Lung (tissue), 12 donors: Measurements from ENCODE around the gene MPV17L2. TPM values are rescaled to one million over a fixed set of nuclear protein-coding genes. Genes with fewer than 3 reads are reported as not detected.

Source experiments
- ATAC-seq: fragments of 200-7000 bp; cut with Tn5 transposase; one replicate; pipeline ENCODE4 v1.9.1; 2020; ENCODE audit warnings: moderate number of reproducible peaks; ENCODE audit not compliant: insufficient read depth, low FRiP score
- DNase-seq, 3 donors: peaks; one replicate each; pipeline ENCODE4 v3.0.0-alpha.2; 2013 to 2017
- H3K27ac ChIP-seq, 2 donors: one replicate each; pipeline ENCODE4 v1.5.1; 2013; ENCODE audit warnings: mild to moderate bottlenecking in 2 of 2, moderate library complexity in 2 of 2, control low read depth in 1 of 2, inconsistent platforms in 1 of 2, low read depth in 1 of 2, low read length in 1 of 2
- H3K27me3 ChIP-seq, 3 donors: one replicate each; pipeline ENCODE4 v1.5.1; 2013; ENCODE audit warnings: low read length in 2 of 3; ENCODE audit not compliant: control insufficient read depth in 3 of 3, insufficient read depth in 3 of 3
- H3K36me3 ChIP-seq, 4 donors: one replicate each; pipeline ENCODE4 v1.5.1; 2013; ENCODE audit warnings: low read length in 4 of 4, mild to moderate bottlenecking in 1 of 4, moderate library complexity in 1 of 4; ENCODE audit not compliant: control insufficient read depth in 4 of 4, insufficient read depth in 4 of 4
- H3K4me1 ChIP-seq, 5 donors: one replicate each; pipeline ENCODE4 v1.5.1; 2013; ENCODE audit warnings: low read length in 5 of 5, mild to moderate bottlenecking in 2 of 5, moderate library complexity in 1 of 5; ENCODE audit not compliant: control insufficient read depth in 5 of 5, insufficient read depth in 5 of 5
- H3K4me3 ChIP-seq: one replicate; pipeline ENCODE4 v1.5.1; 2013; ENCODE audit warnings: mild to moderate bottlenecking, control low read depth, moderate library complexity
- H3K9ac ChIP-seq, 2 donors: one replicate each; pipeline ENCODE4 v1.5.1; 2013; ENCODE audit warnings: low read length in 2 of 2, control low read depth in 1 of 2; ENCODE audit not compliant: insufficient read depth in 1 of 2
- H3K9me3 ChIP-seq, 4 donors: one replicate each; pipeline ENCODE4 v1.5.1; 2013; ENCODE audit warnings: low read length in 3 of 4, mild to moderate bottlenecking in 1 of 4, moderate library complexity in 1 of 4; ENCODE audit not compliant: control insufficient read depth in 4 of 4, insufficient read depth in 3 of 4
- CTCF ChIP-seq: IDR thresholded peaks from 2 replicates; pipeline ENCODE4 v1.5.1; 2012; ENCODE audit warnings: mild to moderate bottlenecking; ENCODE audit errors: control extremely low read depth, extremely low read depth
- WGBS, 2 donors: extraction: QIAGEN DNeasy Blood & Tissue Kit; methylation state at CpG; one replicate each; pipeline ENCODE4 v1.1.7; 2013; 5-methylcytosine and 5-hydroxymethylcytosine counted together
- polyA plus RNA-seq, 2 donors: library from polyadenylated mRNA; stranded (reverse); fragments of 200-250 nt; gene quantifications; one replicate each; pipeline ENCODE4 v1.2.1, GENCODE V29; 2013
- total RNA-seq, 2 donors: library from RNA; depleted of rRNA in 1 of 2; stranded (reverse); fragments of >200 nt in 1 of 2; gene quantifications; one replicate each; pipeline ENCODE4 v1.2.1, GENCODE V29; 2014 to 2021
- donor health status: control.
- donor health status: control.
- donor health status: Bipolar disorder and iron deficiency.
- donor health status: healthy.
- donor health status: DM: yes; HTN: yes; CAD: no.

Gene MPV17L2
- total and polyA plus RNA-seq, 4 donors, result 3.2 to 28.0 (median 18.2) TPM

GRCh38 chr19:18159810-18160209 is 33.2 kb upstream of the MPV17L2 start:
- H3K36me3 ChIP-seq, result peaks cover 0 to 38% (median 22%) of the 10 kb centered on the region in 4 donors
- H3K27me3 ChIP-seq, result no peaks in the 10 kb centered on the region
- WGBS, 2 donors, result 95 to 97% methylated on average over 10 of the region's 10 CpGs
- H3K27ac ChIP-seq, result no peak overlapping the region
- H3K9me3 ChIP-seq, result no peaks in the 10 kb centered on the region
- TF ChIP-seq CTCF, result no peak
- no peak for DNase-seq
- H3K9ac ChIP-seq, result no peak overlapping the region
- H3K4me1 ChIP-seq, result peaks cover 0 to 25% (median 18%) of the 10 kb centered on the region in 5 donors
- ATAC-seq, result no peak
- H3K4me3 ChIP-seq, result no peak overlapping the region

- ATAC-seq, result no peak
- Histone ChIP-seq H3K27me3 (no peaks in the 10 kb centered on the region), H3K4me3 (no peak overlapping the region), H3K9me3 (no peaks in the 10 kb centered on the region), H3K9ac (no peak overlapping the region), H3K4me1 (peaks cover 0 to 25% (median 18%) of the 10 kb centered on the region in 5 donors), H3K27ac (peak overlapping the region; percentile 14 to 42), H3K36me3 (peaks cover 2 to 38% (median 24%) of the 10 kb centered on the region in 4 donors)
- 67 to 81% methylated on average over 13 of the region's 13 CpGs for WGBS, 2 donors
- no peak for DNase-seq
- no peak for TF ChIP-seq CTCF
Observed at GRCh38 chr19:18160493-18160970, 32.5 kb upstream of the MPV17L2 start.

GRCh38 chr19:18160971-18161635 is 31.9 kb upstream of the MPV17L2 start:
- 3 to 7% methylated on average over 47 to 66 of the region's 66 CpGs for WGBS, 2 donors
- H3K36me3 ChIP-seq, result peaks cover 8 to 39% (median 28%) of the 10 kb centered on the region in 4 donors
- peak; percentile 76 for TF ChIP-seq CTCF
- peak overlapping the region; percentile 14 to 42 for H3K27ac ChIP-seq
- no peak overlapping the region for H3K9ac ChIP-seq
- no peaks in the 10 kb centered on the region for H3K27me3 ChIP-seq
- H3K4me1 ChIP-seq, result peaks cover 0 to 25% (median 16%) of the 10 kb centered on the region in 5 donors
- peak; percentile 89 for ATAC-seq
- peak overlapping the region; percentile 10 for H3K4me3 ChIP-seq
- H3K9me3 ChIP-seq, result no peaks in the 10 kb centered on the region
- peak; percentile 53 to 75 (median 69) for DNase-seq
